NOMO-1 (cell line): ENCODE measurements around the gene ZNF425.
A peak's percentile ranks its signal among the peaks of the same experiment; 100 is the strongest.
"Not testable (repeated sequence)": the region's sequence is repeated elsewhere in the genome, so short reads cannot be mapped to it uniquely, and the experiment has no call there.

Source experiments
- DNase-seq, 2 experiments: peaks; one replicate each; lab custom pipeline; 2025; ENCODE audit not compliant: unreplicated experiment in 2 of 2; lab: John Stamatoyannopoulos, UW

Gene ZNF425

DNA sequence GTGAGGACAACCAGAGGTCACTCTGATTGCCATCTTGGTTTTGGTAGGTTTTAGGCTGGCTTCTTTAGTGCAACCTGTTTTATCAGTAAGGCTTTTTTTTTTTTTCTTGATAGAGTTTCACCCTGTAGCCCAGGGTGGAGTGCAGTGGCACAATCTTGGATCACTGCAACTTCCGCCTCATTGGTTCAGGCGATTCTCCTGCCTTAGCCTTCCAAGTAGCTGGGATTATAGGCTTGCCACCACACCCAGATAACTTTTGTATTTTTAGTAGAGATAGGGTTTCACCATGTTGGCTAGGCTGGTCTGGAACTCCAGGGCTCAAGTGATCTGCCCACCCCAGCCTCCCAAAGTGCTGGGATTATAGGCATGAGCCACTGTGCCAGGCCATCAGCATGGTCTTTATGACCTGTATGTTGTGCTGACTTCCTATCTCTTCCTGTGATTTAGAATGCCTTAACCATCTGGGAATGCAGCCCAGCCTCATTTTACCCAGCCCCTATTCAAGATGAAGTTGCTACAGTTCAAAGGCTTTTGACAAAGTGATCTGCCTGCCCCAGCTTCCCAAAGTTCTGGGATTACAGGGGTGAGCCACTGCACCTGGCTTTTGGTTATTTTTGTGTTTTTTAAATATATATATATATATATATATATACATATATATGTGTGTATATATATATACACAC, 7.0 kb upstream of the ZNF425 start:
- DNase-seq = no peak

DNA sequence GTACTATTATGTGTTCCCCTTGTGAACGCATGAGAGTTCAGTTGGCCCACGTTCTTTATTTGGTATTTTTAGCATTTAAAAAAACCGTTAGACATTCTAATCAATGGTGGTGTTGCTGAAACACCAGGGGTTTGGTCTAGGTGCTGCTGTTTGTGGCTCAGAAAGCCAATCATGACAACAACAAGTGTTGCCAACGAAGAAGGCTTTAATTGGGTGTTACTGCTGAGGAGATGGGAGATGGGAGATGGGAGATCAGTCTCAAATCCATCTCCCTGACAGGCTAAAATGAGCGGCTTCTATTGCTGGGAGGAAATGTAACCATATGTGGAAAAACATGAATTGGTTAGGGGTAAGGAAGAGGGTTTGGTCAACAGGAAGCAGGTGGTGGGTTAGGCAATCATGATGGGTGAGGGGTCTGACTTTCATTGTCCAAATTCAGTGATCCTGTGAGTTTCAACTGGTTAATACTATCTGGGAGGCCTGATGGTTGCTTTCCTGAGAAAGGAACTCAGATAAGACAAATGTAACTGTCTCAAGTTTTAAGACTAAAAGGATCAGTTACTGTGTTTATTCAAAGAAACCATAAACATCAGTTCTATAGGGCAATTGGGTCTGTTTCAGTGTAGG, 4.6 kb upstream of the ZNF425 start:
- DNase-seq = no peak

DNA sequence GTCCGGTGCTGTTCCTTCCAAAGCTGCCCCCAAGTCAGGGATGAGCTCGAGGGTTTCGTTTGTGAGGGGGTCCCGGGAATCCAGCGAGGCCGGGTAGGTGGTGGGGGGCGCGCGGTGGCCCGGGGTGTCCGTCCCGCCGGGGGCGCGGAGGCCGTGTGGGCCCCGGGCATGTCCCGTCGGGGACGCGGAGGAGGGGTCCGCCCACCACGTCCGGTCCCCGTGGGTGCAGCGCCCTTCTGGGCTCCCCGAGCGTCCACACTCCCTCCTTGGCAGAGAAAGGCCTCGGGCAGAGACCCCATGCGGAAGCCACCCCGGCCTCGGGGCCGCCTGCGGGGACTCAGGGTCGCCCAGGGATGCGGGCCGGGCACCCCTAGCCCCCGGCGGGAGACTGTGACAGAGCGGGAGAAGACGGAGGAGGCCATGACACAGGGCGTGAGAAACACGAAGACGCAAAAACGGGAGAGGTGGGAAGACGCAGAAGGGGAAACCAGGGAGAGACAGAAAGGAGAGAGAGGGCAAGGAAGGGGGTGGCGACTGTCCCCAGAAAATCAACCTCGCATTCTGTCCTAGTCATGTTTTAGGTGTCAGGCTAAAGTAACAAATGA, 640 bp upstream of the ZNF425 start:
- no peak for DNase-seq

DNA sequence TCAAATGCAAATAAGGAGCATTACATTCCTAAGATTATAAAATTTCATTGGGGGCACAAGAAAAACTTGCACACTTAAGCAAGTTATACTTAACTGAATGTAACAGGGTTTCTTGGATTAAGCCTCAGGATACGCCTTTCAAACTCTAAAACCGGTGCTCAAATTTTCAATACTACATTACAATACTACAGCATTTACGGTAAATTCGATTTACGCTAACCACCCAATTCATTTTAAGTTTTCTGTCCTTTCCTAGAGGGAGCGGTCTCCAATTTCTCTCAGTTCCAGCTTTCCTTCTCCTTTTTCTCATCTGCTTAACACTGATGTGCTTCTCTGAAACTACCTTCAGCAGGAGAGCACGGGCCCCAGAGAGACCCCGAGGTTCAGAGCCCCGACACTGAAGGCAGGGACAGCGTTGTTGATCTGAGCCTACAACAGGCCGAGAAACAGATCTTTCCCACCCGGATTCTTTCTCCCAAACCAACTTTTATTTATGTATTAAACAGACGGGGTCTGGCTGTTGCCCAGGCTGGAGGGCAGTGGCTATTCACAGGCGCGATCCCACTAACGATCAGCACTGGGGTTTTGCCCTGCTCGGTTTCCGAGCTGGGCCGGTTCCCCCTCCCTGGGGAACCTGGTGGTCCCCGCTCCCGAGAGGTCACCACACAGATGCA, 798 bp downstream of the ZNF425 start:
- peak in 1 of 2 experiments; percentile 2 for DNase-seq

DNA sequence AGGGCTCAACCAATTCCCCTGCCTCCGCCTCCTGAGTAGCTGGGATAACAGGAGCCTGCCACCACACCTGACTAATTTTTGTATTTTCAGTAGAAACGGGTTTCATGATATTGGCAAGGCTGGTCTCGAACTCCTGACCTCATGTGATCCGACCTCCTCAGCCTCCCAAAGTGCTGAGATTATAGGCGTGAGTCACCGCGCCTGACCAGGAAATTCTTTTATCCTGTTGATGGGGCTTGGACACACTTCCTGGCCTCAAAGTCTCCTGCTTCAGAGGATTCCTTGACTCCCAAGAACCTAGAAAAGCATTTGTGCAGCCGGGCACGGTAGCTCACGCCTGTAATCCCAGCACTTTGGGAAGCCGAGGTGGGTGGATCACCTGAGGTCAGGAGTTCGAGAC, 16.2 kb downstream of the ZNF425 start:
- DNase-seq = no peak

DNA sequence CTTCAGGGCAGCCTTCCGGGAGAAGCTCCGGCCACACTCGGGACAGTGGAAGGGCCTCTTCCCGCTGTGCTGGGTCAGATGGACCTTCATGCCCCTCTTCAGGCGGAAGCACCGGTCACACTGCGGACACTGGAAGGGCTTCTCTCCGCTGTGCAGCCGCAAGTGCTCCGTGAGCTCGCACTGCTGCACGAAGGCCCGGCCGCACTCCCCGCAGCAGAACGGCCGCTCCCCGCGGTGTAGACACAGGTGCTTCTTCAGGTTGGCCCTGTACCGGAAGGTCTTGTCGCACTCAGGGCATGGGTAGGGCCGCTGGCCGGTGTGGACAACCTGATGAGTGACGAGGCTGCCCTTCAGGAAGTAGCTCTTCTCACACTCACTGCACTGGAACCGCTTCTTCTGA, 21.4 kb downstream of the ZNF425 start:
- DNase-seq = no peak

DNA sequence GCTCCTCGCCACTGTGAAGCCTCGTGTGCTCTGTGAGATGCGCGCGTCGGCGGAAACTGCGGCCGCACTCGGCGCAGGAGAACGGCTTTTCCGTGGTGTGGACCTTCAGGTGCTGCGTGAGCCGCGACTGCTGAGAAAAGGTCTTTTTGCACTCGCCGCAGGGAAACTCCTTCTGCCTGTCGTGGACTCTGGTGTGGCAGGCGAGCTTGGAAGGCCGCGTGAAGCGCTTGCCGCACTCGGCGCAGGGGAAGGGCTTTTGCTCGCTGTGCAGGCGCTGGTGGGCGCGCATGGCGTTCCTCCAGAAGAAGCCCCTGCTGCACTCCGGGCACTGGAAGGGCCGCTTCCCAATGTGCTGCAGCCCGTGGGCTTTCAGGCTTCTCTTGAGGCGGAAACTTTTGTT, 21.9 kb downstream of the ZNF425 start:
- no peak for DNase-seq

DNA sequence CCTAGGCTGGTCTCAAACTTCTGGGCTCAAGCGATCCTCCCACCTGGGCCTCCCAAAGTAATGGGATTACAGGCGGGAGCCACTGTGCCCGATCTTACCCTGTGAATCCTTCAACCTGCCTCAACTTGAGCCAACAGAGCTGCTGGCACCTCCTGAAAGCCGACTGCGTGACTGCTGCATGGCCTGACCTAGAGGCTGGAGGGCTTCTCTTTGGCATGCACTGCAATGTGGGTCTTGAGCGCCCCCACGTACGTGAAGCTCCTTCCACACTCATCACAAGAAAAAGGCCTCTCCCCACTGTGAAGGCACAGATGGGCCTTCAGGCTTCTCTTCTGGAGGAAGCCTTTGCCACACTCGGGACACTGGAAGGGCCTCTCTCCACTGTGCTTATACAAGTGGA, 22.7 kb downstream of the ZNF425 start:
- DNase-seq = no peak

DNA sequence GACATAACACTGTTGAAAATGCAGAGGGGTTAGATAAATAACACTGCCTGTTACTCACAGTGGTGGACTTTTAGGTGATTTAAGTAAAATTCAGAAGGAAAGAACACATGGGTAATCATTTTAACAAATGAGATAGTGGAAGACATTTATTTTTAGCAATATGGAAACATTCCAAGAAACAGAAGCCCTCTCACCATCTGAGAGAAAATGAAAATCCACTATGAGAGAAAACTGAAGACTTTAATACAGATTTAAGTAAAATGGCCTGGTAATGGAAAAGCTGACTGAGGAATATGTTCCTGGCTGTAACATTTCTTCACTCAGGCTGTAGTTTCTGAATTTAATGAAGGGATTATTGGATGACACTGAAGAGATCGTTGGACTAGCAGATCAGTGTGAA, 23.5 kb downstream of the ZNF425 start:
- no peak for DNase-seq

DNA sequence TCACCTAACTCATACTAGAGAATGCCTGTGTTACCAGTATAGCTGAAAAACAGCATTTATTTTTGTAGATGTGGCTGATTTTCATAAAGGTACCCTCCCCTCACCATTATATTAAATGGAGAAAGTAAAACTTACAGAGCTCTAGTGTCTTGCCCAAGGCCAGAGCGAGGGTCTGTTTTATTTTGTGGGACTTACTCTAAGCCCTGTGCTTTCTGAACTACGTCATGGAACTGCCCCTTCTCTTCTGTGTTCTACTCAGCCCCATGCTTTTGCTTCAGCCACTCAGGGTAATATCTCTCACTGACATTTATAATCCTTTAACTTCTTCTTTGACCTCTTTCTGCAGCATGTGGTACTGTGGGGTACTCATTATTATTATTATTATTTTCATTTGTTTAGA, 25.3 kb downstream of the ZNF425 start:
- no peak for DNase-seq

DNA sequence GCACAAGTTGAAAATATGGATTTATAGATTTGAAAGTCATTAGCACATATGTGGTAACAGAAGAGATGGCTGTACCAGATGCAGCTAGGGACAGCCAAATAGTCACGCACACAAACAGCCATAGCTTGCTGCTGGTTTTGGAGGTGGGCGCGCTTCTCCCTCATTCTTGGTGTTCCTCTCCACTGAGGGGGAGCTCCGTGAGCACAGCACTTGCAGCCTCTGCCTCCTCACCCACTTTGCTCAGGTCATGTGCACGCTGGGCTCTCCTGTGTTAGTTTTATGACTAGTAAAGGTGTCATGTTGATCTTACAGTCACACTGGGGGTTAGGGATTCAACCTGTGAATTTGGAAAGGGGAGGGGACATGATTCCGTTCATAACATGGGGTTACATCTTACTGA, 27.1 kb downstream of the ZNF425 start:
- DNase-seq = no peak

DNA sequence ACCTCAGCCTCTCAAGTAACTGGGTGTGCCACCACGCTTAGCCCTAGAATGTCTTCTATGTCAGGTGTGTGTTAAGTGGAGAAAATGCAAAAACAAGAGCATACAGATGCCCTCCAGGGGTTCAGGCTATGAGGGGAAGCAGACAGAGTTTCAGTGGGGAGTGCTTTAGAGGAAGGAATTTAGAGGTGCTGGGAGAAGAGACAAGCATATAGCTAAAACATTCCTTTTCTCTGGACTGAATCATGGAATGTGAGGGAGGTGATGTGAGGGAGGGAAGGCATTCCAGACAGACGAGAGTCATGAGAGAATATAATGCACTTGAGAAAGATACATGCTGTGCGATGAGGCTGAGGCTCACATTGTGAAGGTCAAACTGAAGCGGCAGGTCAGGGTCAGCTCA, 29.0 kb downstream of the ZNF425 start:
- DNase-seq = no peak

DNA sequence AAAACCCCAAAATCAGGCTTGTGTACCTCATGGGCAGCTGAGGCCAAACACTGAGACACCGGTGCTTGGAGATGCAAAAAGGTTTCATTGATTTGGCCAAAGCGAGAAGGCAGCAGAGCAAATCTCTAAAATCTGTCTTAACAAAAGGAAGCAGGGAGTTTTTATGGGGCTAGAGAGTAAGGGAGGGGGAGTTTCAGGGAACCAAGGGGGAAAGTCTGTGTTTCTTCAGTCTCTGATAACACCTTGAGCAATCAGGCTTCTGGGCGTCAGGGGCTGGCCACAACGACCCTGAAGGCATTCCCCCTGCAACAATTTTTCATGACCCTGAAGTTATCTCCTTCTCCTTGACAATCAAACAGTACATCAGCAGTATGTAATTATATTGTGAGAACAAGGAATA, 32.9 kb downstream of the ZNF425 start:
- DNase-seq = no peak

DNA sequence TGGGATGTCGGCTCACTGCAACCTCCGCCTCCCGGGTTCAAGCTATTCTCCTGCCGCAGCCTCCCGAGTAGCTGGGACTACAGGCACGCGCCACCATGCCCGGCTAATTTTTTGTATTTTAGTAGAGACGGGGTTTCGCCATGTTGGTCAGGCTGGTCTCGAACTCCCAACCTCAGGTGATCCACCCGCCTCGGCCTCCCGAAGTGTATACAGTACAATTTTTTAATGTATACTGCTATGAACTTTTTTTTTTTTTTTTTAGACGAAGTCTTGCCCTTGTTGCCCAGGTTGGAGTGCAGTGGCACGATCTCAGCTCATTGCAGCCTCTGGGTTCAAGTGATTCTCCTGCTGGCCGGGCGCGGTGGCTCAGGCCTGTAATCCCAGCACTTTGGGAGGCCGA, 33.9 kb downstream of the ZNF425 start:
- not testable (repeated sequence) for DNase-seq

DNA sequence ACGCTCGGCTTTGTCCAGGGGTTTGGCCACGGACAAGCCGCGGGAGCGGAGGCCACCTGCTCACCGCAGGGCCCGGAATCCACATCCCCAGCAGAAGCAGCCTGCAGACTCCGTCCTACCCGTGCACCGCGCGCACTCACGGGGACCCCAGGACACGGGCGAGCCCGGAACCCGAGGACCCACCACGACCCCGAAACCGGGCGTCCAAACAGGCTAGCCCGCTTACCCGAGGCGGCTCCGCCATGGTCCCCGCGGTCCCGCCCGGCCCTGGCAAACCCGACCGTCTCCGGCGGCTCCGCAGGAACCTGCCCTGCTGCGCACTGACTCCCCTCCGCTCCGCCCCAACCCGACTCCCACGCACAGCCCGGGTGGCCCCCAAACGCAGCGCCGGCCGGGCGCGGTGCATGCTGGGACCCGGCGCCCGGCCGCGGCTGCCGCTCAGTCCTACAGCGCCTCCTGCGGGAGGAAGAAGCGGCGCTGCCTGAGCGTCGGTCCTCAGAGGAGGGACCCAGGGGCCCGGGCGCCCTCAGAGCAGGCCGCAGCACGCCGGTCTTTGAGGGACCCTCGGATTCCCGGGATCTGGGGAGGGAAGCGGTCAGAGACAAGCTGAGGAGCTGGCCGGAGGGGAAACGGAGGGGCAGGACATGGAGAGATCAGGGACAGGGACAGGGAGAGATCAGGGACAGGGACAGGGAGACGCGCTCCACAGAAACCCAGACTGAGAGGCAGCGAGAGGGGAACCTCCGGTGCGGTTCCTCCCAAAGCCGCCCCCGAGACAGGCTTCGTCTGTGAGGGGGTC, 35.5 kb downstream of the ZNF425 start, which contains the start of gene ZNF786:
ZNF786 (minus strand) TSS at position 322 of the 799 bp plus-strand sequence; CDS start at position 244, 78 bp downstream.
- peak; percentile 65 to 78 for DNase-seq

DNA sequence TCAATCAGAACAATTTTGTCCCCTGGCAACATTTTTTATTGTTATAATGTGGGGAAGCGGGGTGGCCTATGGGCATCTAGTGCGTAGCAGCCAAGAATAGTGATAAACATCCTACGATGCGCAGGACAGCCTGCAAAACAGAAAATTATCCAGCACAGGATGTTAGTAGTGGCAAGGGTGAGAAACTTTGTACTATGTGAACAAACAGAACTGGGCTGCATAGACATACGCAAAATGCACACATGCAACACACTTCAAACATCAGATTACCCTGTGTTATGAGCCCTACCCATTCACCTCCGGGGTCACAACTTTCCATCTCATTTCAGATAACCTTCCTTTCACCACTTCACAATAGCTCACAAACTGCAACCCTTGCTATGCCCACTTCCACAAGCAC, 38.7 kb downstream of the ZNF425 start:
- no peak for DNase-seq

DNA sequence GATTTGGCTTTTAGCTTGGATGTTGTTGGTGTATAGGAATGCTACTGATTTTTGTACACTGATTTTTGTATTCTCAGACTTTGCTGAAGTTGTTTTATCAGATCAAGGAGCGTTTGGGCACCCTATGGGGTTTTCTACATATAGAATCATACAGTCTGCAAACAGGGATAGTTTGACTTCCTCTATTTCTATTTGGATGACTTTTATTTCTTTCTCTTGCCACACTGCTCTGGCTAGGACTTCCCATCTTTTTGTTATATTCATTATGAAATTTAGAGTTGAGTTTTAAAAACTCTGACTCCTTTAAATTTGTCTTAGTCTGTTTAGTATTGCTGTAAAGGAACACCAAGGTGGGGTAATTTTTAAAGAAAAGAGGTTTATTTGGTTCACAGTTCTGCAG, 40.3 kb downstream of the ZNF425 start:
- peak in 1 of 2 experiments; percentile 9 for DNase-seq

DNA sequence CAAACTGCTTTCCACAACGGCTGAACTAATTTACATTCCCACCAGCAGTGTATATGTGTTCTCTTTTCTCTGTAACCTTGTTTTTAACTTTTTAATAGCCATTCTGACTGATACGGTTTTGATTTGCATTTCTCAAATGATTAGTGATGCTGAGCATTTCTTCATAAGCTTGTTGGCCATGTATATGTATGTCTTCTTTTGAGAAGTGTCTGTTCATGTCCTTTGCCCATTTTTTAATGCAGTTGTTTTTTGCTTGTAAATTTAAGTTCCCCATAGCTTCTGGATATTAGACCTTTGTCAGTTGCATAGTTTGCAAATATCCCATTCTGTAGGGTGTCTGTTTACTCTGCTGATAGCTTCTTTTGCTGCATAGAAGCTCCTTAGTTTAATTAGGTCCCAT, 41.7 kb downstream of the ZNF425 start:
- DNase-seq = no peak

DNA sequence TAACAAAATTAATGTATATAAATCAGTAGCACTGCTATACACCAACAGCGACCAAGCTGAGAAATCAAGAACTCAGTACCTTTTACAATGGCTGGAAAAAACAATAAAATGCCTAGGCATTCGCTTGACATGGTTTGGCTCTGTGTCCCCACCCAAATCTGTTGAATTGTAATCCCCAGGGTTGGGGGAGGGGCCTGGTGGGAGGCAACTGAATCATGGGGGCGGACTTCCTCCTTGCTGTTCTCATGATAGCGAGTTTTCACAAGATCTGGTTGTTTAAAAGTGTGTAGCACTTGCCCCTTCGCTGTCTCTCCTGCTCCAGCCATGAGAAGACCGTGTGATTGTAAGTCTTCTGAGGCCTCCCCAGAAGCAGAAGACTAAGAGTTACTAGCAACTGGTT, 44.2 kb downstream of the ZNF425 start:
- no peak for DNase-seq

DNA sequence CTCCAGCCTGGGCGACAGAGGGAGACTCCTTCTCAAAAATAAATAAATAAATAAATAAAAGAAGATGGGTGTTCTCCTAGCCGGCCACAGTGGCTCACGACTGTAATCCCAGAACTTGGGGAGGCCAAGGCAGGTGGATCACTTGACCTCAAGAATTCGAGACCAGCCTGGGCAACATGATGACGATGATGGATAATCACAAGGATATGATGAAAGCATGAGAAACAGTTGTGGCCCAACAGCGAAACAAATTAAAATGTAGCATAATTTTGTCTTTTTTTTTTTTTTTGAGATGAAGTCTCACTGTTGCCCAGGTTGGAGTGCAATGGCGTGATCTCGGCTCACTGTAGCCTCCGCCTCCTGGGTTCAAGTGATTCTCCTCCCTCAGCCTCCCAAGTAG, 48.5 kb downstream of the ZNF425 start:
- DNase-seq = no peak

DNA sequence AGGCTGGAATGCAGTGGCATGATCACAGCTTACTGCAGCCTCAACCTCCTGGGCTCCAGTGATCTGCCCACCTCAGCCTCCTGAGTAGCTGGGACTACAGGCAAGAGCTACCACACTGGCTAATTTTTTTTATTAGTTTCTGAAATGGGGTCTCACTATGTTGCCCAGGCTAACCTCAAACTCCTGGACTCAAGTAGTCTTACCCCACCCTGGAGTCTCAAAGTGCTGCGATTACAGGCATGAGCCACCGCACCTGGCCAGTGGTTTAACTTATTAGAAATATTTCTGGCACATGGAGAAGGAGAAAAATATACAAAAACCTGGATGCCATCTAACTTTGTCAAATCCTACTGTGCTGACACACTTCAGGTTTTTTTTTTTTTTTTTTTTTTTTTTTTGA, 50.8 kb downstream of the ZNF425 start:
- no peak for DNase-seq
